ENCODE measurements around the gene SEL1L2.

SEL1L2 gene

DNA sequence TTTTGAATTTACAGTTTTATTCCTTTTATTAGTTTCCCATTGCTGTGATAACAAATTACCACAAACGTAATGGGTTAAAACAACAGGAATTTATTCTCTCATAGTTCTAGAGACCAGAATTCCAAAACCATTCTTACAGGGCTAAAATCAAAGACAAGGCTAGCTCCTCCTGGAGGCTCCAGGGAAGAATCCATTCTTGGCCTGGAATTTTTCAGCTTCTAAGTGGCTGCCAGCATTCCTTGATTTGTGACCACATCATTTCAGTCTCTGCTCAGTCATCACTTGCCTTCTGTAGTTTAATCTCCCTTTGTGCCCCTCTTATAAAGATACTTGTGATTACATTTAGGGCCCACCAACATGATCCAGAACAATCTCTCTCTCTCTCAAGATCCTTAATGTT is 897 bp upstream of the SEL1L2 start:
- no peaks in the 10 kb centered on the region for H3K4me1 Mint-ChIP-seq
- TF ChIP-seq, protein P1, sequence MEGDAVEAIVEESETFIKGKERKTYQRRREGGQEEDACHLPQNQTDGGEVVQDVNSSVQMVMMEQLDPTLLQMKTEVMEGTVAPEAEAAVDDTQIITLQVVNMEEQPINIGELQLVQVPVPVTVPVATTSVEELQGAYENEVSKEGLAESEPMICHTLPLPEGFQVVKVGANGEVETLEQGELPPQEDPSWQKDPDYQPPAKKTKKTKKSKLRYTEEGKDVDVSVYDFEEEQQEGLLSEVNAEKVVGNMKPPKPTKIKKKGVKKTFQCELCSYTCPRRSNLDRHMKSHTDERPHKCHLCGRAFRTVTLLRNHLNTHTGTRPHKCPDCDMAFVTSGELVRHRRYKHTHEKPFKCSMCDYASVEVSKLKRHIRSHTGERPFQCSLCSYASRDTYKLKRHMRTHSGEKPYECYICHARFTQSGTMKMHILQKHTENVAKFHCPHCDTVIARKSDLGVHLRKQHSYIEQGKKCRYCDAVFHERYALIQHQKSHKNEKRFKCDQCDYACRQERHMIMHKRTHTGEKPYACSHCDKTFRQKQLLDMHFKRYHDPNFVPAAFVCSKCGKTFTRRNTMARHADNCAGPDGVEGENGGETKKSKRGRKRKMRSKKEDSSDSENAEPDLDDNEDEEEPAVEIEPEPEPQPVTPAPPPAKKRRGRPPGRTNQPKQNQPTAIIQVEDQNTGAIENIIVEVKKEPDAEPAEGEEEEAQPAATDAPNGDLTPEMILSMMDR (IDR thresholded peaks at IDR 0.05; ENCODE audit: unreplicated experiment in 3 of 3), result no peak
- no peak overlapping the region for H3K4me3 Mint-ChIP-seq
- H3K9me3 Mint-ChIP-seq, result peaks cover 34% of the 10 kb centered on the region
- peaks cover 4% of the 10 kb centered on the region for H3K36me3 Mint-ChIP-seq (ENCODE audit: low read depth)
- H3K27me3 Mint-ChIP-seq (ENCODE audit: low read depth), result peaks cover 3% of the 10 kb centered on the region
- H3K27ac Mint-ChIP-seq, result no peak overlapping the region

DNA sequence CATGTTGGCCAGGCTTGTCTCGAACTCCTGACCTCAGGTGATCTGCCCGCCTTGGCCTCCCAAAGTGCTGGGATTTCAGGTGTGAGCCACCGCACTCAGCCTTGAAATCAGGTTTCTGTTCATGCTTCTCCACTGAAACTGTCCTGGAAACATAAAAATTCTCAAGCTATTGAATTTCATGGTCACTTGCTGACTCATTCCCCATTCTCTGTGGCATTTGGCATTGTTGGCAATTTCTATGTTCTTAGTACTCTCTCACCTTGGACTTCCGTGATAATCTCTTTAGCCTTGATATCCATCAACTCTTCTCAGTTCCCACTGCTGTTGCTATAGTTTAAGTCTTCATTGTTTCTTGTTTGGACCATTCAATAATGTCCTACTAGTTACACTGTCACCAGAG is 6.2 kb downstream of the SEL1L2 start:
- Mint-ChIP-seq H3K4me1 (no peaks in the 10 kb centered on the region), H3K4me3 (no peak overlapping the region)
- TF ChIP-seq, protein P1 (IDR thresholded peaks at IDR 0.05; ENCODE audit: unreplicated experiment in 3 of 3), result no peak

DNA sequence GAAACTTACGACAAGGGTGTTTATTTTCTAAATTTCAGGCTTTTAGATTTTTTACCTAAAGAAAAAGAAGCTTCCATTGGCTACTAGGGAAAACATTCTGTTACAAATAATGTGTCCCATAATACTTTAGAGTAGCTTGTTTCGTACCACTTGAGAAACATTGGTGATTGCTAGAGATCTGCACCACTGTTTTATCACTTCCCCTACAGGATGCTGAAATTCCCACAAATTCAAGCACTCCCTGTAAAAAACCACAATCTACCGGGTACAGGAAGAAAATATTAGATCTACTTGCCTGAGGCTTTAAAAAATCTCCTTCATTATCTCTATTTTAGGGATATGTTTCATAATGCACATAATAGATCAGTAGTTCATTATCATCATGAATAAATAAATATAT is 29.9 kb downstream of the SEL1L2 start:
- Mint-ChIP-seq H3K27me3 (ENCODE audit: low read depth) (peaks cover 4% of the 10 kb centered on the region), H3K4me3 (no peak overlapping the region), H3K4me1 (no peaks in the 10 kb centered on the region), H3K9me3 (no peaks in the 10 kb centered on the region), H3K27ac (no peak overlapping the region), H3K36me3 (ENCODE audit: low read depth) (no peaks in the 10 kb centered on the region)
- TF ChIP-seq, protein P1 (IDR thresholded peaks at IDR 0.05; ENCODE audit: unreplicated experiment in 3 of 3), result no peak

More for the DNA sequence above, 6.2 kb downstream of the SEL1L2 start:
- Mint-ChIP-seq H3K27me3 (ENCODE audit: low read depth) (peaks cover 4% of the 10 kb centered on the region), H3K27ac (no peak overlapping the region), H3K36me3 (ENCODE audit: low read depth) (no peaks in the 10 kb centered on the region), H3K9me3 (peaks cover 2% of the 10 kb centered on the region)

DNA sequence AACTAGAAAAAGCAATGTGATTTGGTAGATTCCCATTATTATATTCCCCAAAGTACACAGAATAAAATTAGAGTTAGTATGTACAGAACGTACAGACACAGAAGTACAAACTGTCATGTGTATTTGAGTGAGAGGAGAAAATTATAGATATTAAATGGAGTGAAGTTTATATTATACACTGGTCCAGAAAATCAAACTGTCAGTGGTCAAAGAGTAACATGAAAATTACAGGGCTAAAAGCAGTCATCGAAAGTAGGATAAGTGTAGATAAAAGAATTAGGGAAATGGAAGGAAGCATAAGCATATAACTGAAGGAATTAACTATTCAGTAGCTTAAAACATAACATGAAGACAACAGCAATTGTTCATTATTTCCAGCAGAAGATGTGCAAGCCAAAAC is 30.3 kb downstream of the SEL1L2 start:
- Mint-ChIP-seq H3K4me1 (no peaks in the 10 kb centered on the region), H3K36me3 (ENCODE audit: low read depth) (no peaks in the 10 kb centered on the region), H3K9me3 (no peaks in the 10 kb centered on the region), H3K27ac (no peak overlapping the region), H3K27me3 (ENCODE audit: low read depth) (peaks cover 4% of the 10 kb centered on the region), H3K4me3 (no peak overlapping the region)
- TF ChIP-seq, protein P1 (IDR thresholded peaks at IDR 0.05; ENCODE audit: unreplicated experiment in 3 of 3), result no peak

DNA sequence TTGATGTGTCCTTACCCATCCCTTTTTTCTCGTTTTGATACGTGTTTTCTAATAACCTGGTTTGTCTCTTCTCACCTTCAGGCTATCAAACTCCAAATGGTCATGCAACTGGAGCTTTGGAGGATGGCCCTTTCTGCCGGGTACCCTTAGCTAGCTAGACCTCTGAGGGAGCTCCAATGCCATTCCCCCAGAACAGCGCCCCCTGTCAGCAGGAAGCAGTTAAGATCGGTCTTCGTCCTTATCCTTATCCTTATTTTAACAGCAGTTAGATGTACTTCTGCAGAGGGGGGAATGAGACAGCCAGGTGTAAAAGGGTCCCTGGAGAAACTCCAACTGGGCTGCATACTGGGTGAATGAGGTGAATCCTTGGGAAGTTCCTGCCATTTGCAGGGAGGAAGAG is 37.2 kb downstream of the SEL1L2 start:
- Mint-ChIP-seq H3K9me3 (no peaks in the 10 kb centered on the region), H3K27ac (no peak overlapping the region), H3K4me1 (no peaks in the 10 kb centered on the region), H3K27me3 (ENCODE audit: low read depth) (no peaks in the 10 kb centered on the region), H3K36me3 (ENCODE audit: low read depth) (no peaks in the 10 kb centered on the region), H3K4me3 (no peak overlapping the region)
- TF ChIP-seq, protein P1 (IDR thresholded peaks at IDR 0.05; ENCODE audit: unreplicated experiment in 3 of 3), result no peak

DNA sequence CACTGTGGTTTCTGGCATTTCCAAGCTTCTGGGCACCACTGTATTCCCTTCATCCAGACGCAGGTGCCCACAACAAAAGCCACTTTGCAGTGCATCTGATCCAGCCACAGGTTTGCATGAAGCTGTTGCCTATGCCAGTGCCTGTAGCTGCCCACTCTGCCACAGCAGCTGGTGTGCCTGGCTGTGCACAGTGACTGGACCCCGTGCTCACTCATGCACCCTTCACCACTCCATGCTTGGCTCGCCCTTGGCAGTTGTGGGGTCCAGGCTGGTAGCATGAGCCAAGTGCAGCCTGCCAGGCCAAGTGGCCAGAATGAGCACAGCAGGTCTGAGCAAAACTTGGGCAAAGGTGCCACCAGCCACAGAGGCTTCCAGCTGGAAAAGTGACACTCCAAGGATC is 42.7 kb downstream of the SEL1L2 start:
- TF ChIP-seq, protein P1 (IDR thresholded peaks at IDR 0.05; ENCODE audit: unreplicated experiment in 3 of 3), result no peak
- Mint-ChIP-seq H3K36me3 (ENCODE audit: low read depth) (no peaks in the 10 kb centered on the region), H3K9me3 (peaks cover 5% of the 10 kb centered on the region), H3K27ac (no peak overlapping the region), H3K4me1 (no peaks in the 10 kb centered on the region), H3K4me3 (no peak overlapping the region), H3K27me3 (ENCODE audit: low read depth) (no peaks in the 10 kb centered on the region)
